GM13977 (cell line): ENCODE measurements around the gene ANKRD27.

Experiments
- DNase-seq: peaks from one replicate; pipeline ENCODE4 v3.0.0; 2012; ENCODE audit warnings: low spot score
- in situ Hi-C: fragments of 300-500 bp; cut with MboI; formaldehyde crosslinking; loops from one replicate; pipeline ENCODE4 v1.12.0; 2022; ENCODE audit warnings: low sequenced_read_pairs, low pct_unique_long_range_greater_than_20kb, mixed read lengths, inconsistent platforms; ENCODE audit not compliant: unreplicated experiment
- TF ChIP-seq, protein P1 (sequence below): IDR thresholded peaks from 2 replicates; pipeline ENCODE4 v1.5.1; 2012; ENCODE audit warnings: mild to moderate bottlenecking, control low read depth; ENCODE audit not compliant: insufficient read depth; ENCODE audit errors: extremely low read depth, missing control alignments

Gene ANKRD27

DNA sequence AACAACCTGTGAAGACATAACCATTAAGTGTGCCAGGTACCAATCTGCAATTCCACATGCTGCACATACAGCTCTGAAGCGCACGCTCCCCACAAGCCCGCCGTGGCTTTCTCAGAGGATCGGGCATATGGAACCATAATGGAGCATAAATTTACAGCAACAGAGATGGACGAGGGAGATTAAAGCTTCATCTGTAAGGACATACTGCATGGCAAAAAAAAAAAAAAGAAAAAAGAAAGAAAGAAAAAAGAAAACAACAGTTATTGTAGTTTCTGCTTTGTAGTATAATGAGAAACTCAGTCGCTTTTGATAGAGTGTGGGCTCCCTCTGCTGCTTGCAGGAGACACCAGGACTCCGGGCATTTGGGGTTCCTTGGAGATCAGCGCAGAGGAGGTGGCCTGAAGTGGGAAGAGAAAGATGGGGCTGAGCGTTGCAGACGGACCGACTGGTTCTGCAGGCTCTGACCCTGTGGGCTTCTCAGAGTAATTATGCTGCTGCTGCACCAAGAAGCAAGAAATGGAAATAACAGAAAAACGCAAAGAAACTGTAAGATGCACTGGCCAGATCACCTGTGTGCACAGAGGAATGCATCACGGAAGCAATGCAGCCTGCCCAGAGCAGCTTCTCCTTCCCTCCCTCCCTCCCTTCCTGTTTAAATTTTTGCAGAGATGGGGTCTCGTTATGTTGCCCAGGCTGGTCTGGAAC, 104.7 kb downstream of the ANKRD27 start:
- TF ChIP-seq, protein P1, sequence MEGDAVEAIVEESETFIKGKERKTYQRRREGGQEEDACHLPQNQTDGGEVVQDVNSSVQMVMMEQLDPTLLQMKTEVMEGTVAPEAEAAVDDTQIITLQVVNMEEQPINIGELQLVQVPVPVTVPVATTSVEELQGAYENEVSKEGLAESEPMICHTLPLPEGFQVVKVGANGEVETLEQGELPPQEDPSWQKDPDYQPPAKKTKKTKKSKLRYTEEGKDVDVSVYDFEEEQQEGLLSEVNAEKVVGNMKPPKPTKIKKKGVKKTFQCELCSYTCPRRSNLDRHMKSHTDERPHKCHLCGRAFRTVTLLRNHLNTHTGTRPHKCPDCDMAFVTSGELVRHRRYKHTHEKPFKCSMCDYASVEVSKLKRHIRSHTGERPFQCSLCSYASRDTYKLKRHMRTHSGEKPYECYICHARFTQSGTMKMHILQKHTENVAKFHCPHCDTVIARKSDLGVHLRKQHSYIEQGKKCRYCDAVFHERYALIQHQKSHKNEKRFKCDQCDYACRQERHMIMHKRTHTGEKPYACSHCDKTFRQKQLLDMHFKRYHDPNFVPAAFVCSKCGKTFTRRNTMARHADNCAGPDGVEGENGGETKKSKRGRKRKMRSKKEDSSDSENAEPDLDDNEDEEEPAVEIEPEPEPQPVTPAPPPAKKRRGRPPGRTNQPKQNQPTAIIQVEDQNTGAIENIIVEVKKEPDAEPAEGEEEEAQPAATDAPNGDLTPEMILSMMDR, result peak; percentile 79
- in situ Hi-C loops, result no loop called here
- DNase-seq, result peak; percentile 57

DNA sequence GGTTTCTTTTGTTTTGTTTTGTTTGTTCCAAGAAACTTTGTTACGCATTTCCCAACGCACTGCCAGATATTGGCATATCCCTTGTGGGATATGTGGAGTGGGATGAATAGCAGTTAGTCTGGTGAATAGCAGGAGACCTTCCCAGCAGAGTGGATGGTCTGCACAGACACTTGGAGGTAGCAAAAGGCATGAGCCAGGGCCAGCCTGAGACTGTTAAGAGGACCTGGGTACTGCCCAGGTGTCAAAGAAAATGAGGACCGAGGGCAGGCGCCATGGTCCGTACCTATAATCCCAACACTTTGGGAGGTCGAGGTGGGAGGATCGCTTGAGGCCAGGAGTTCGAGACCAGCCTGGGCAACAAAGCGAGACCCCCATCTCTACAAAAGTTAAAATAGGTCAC, 107.5 kb downstream of the ANKRD27 start:
- DNase-seq, result no peak
- in situ Hi-C loops, result no loop called here
- TF ChIP-seq, protein P1, result no peak

DNA sequence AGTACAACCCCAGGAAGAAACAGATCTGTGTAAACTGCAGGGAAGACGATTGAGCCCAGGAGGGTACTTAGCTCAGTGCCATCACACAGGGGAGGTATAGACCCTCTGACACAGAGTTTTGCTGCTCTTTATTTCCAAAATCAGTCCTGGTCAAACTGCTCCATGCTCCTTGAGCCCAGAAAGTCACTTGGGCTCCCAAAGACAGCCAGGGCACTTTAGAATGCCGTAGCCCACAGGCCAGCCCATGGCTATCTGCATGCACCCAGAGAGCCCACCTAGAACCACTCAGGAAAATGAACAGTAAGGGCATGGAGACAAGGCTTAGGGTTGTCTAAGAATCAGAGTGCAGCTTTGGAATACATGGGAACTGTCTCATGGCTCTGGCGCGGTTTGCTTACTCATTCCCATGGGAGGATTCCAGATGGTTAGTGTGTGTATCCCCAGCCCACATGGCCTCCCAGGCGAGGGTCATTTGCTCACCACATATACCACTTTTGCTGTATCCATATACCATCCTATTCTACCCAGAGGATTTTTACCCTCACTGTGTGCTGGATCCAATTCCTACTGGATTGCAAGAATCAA, 108.6 kb downstream of the ANKRD27 start:
- TF ChIP-seq, protein P1, result no peak
- no peak for DNase-seq
- in situ Hi-C loops, result no loop called here

DNA sequence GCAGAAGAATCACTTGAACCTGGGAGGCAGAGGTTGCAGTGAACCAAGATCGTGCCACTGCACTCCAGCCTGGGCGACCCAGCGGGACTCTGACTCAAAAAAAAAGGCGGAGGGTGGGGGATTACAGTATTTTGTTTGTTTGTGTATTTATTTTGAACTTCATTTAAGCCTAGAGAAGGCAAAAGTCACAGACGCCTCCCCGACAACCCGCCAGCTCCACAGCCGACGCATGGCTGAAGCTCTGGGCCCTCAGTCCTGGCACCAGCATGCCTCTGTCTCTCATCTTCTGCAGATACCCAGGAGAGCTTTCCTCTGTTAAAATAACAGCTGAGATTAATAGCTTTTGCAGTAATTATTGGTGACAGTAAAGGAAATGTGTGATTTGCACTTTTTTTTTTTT, 111.2 kb downstream of the ANKRD27 start:
- in situ Hi-C loops, result no loop called here
- TF ChIP-seq, protein P1, result no peak
- DNase-seq, result no peak

DNA sequence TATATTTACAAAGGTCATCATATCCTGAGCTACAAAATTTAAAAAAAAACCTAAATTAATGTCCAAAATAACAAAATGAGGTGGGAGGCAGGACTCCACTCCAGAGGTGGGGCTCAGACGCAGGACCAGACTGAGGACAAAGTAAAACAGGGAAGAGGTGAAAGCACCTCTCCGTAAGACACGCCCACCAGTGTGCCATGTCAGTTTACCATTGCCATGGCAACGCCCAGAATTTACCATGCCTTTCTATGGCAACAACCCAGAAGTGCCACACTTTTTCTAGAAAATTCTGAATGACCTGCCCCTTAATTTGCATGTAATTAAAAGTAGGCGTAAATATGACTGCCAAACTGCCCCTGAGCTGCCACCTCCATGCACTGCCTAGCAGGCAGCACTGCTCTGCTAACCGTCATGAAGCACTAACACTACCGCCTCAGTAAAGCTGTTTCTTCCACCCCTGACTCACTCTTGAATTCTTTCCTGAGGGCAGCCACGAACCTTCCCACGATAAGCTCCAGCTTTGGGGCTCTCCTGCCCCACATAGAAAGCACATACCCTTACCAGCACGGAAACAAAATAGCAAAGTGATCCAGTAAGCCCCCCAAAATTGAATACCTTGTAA, 116.3 kb downstream of the ANKRD27 start:
- no peak for DNase-seq
- in situ Hi-C loops, result no loop called here

DNA sequence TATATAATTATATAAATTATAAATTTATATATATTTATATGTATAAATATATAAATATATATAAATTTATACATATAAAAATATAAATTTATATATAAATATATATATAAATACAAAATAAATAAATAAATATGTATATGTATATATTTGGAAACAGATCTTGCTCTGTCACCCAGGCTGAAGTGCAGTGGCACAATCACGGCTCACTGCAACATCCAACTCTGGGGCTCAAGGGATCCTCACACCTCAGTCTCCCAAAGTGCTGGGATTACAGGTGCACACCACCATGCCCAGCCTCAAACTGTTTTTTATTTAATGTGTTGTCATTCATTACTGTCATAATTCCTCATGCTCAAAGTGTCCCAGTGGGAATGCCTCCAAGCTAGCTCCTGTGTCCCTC, 119.2 kb downstream of the ANKRD27 start:
- TF ChIP-seq, protein P1, result no peak
- DNase-seq, result no peak
- in situ Hi-C loops, result no loop called here

More for the DNA sequence above, 116.3 kb downstream of the ANKRD27 start:
- TF ChIP-seq, protein P1, result no peak
